G401 (cell line): ENCODE data around the gene EYA3. TPM values are rescaled to one million over a fixed set of nuclear protein-coding genes. Genes with fewer than 3 reads are reported as not detected.

Experiments
- DNase-seq: peaks from one replicate; pipeline ENCODE4 v3.0.0-alpha.2; 2015; ENCODE audit warnings: low spot score
- in situ Hi-C: cut with HindIII; loops from 2 replicates; pipeline ENCODE4 v1.10.0; 2016; ENCODE audit warnings: low sequenced_read_pairs, mixed read lengths
- total RNA-seq: library from RNA; depleted of rRNA; stranded (reverse); fragments of >200 nt; shearing (Covaris generic); gene quantifications from 2 replicates; pipeline ENCODE4 v1.2.3, GENCODE V29; 2014; rRNA removed

The EYA3 gene
- total RNA-seq, 1 experiment from 2014 or later: 15.0 TPM

DNA sequence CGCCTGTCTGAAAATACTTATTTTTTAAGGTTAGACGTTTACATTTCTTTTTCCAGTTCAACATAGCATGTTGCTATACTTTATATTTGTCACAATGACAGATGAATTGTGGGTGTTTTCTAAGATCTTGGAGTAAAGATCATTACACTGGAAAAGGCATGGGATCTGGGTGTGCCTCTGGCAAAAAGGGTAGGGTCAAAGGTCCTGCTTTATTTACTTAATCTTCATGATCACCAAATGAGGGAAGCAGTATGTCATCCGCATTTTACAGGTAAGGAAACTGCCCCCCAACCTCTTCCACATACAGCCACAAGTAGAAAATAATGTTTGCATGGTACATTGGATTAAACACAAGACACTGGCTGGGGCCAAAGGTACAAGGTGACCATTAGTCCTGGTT, 166.1 kb downstream of the EYA3 start:
- in situ Hi-C loops: no loop called here
- no peak for DNase-seq

Other genes with a start within 250 kb of the EYA3 start
- gene THEMIS2, start 216.1 kb downstream of the EYA3 start, total RNA-seq: 2.6 and 3.9 TPM in 2 replicates
- gene RPA2, start 174.0 kb downstream of the EYA3 start, total RNA-seq: 148 and 168 TPM in 2 replicates
- gene SMPDL3B, start 153.6 kb downstream of the EYA3 start, total RNA-seq: 0.68 and 2.0 TPM in 2 replicates
- gene XKR8, start 128.6 kb downstream of the EYA3 start, total RNA-seq: 0.78 TPM in 1 of 2 replicates, not detected in the other
- gene PTAFR, start 88.1 kb upstream of the EYA3 start, total RNA-seq: 0.27 and 0.49 TPM in 2 replicates
- gene DNAJC8, start 144.4 kb upstream of the EYA3 start, total RNA-seq: 195 and 220 TPM in 2 replicates
- 79.9 and 135 TPM in 2 replicates for gene ATP5IF1, start 147.5 kb upstream of the EYA3 start, total RNA-seq
- 54.0 and 56.6 TPM in 2 replicates for gene SESN2, start 170.9 kb upstream of the EYA3 start, total RNA-seq
- gene MED18, start 240.4 kb upstream of the EYA3 start, total RNA-seq: 25.8 and 35.6 TPM in 2 replicates